Brain microvascular endothelial cell (primary cell): ENCODE results near the gene PAQR4.

Experiments used
- DNase-seq: peaks from one replicate; pipeline ENCODE4 v3.0.0-alpha.2; 2020
- H3K27ac ChIP-seq: fragments of 250-450 bp; sonication (Bioruptor Pico); 2 replicates; pipeline ENCODE4 v1.5.1; 2020; ENCODE audit warnings: mild to moderate bottlenecking, moderate library complexity
- H3K27me3 ChIP-seq: fragments of 250-450 bp; sonication (Bioruptor Pico); replicated peaks from 2 replicates; pipeline ENCODE4 v1.5.1; 2020; ENCODE audit warnings: mild to moderate bottlenecking
- H3K36me3 ChIP-seq: fragments of 250-450 bp; sonication (Bioruptor Pico); replicated peaks from 2 replicates; pipeline ENCODE4 v1.5.1; 2020; ENCODE audit warnings: mild to moderate bottlenecking
- H3K4me3 ChIP-seq: 2 replicates; pipeline ENCODE4 v1.5.1; 2011; ENCODE audit warnings: low read depth, mild to moderate bottlenecking, control low read depth, low read length, moderate library complexity
- CTCF ChIP-seq: IDR thresholded peaks from 2 replicates; pipeline ENCODE4 v1.5.1; 2011; ENCODE audit warnings: low read depth, mild to moderate bottlenecking, moderate library complexity, low read length, control low read depth, inconsistent platforms; ENCODE audit errors: missing control alignments
- in situ Hi-C: cut with HindIII; loops from 2 replicates; pipeline ENCODE4 v1.10.0; 2017; ENCODE audit warnings: low sequenced_read_pairs, low pct_ligation_motif_present

PAQR4 gene

DNA sequence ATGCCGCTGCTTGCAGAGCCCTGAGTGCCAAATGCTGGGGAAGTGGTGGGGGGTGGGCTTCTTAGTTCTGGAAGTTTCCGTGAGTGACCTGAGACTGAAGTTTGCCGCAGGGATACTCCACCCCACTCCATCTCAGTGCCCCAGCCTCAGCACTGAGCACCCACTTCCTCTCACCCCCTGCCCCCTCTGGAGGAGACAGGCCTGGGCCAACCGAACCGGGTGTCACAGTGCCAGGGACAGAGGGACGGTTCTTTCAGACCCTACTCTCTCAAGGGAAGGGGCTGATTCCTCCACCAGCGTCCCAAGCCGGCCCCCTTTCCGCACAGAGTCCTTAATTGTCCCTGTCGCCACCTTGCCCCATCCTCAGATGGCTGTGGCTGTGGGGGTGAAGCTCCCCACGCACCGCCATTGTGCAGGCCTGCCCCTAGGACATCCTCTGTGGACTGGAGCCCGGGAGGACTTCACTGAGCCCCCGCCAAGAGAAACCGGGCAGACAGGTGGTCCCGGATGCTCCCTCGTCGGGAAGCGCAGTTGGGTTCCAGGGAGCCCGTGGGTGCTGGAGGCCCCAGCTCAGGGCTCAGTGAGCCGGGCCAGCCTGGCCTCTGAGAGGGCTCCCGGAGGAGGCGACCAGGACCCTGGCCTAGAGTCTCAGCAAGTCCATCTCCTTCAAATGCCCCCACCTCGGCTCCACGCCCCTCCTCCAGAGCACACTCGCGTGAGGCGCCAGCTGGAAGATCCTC, 6.6 kb upstream of the PAQR4 start:
- no peak for DNase-seq
- TF ChIP-seq CTCF = peak; percentile 4
- no peaks in the 10 kb centered on the region for H3K36me3 ChIP-seq
- no peak overlapping the region for H3K4me3 ChIP-seq
- in situ Hi-C loops = no loop called here
- H3K27me3 ChIP-seq = peaks cover 47% of the 10 kb centered on the region
- H3K27ac ChIP-seq = no peak overlapping the region

DNA sequence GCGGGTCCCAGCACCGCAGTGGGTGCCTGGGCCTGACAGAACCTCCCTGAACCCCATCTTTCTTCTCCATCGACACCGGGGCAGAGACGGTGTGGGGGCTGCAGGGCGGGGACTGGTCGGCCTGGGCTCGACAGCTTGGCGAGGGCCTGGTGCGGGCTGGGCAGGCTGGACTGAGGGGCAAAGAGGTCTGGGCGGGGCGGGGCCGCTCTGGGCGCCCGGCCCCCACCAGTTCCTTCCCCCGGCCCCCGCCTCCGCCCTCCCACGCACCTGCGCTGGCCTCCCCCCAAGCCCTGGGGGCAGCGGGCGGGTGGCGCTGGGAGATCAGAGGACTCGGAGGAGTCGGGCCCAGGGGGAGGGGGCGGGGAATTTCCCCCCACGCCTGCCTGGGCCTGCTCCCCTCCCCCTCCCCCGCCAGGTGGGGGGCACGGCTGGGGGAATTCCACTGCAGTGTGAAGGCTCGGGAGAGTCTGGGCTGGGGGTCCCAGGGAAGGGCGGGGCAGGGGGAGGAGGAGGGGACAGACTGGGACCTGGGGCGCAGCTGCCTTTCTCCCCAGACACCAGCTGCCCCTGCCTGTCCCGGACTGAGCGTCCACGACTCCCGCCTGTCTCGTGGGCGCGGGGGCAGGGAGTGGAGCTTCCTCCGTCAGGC, 6.0 kb upstream of the PAQR4 start:
- no peak for TF ChIP-seq CTCF
- no peak overlapping the region for H3K27ac ChIP-seq

DNA sequence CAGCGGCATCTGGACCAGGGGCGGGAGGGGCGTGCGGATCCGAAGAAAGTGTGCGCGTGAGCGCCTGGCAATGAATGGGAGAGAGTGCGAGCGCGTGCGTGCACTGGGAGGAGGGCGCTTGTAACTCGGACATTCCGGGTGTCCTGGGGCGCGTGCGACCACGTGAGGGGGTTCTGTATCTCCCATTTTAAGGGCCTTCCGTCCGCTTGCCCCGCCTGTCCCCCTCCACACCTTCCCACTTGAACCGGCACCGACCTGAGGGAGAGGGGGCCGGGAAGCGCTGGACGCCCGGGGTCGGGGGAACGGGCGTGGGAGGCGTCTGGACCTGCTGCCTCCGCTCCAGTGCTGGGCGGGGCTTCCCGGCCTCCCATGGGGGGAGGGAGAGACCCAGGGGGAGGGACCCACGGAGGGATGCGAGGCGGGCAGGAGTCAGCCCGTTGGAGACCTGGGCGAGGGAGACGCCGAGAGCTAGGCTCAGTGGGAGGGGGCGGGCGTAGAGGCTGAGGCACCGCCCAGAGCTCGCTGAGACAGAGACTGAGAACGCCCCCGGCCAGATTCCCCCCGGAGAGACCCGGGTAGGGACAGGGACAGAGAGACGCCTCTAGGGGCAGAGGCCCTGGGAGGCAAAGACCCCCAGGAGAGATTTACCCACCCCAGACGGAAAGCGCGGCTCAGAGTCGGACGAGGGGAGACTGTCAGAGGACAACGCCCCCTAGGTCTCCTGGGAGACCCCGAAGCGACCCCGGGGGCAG, 5.2 kb upstream of the PAQR4 start, which contains the start of gene KREMEN2:
Gene KREMEN2, plus strand, starts transcription at position 553 of the 752 bp plus-strand sequence. CDS start 246 bp downstream, outside the sequence.
- Histone ChIP-seq H3K36me3 (no peaks in the 10 kb centered on the region), H3K4me3 (peak within 1 kb of the TSS; percentile 20), H3K27ac (no peak within 1 kb of the TSS), H3K27me3 (peaks cover 52% of the 10 kb centered on the region)
- in situ Hi-C loops = no loop called here
- DNase-seq = no peak
- TF ChIP-seq CTCF = no peak

More for the DNA sequence above, 6.0 kb upstream of the PAQR4 start:
- Histone ChIP-seq H3K4me3 (no peak overlapping the region), H3K27me3 (peaks cover 52% of the 10 kb centered on the region), H3K36me3 (no peaks in the 10 kb centered on the region)
- no peak for DNase-seq
- in situ Hi-C loops = no loop called here

GRCh38 chr16:2964475-2965336, 4.4 kb upstream of the PAQR4 start:
- Histone ChIP-seq H3K4me3 (no peak overlapping the region), H3K36me3 (no peaks in the 10 kb centered on the region), H3K27me3 (peaks cover 52% of the 10 kb centered on the region), H3K27ac (no peak overlapping the region)
- no peak for TF ChIP-seq CTCF
- in situ Hi-C loops = no loop called here
- no peak for DNase-seq

- no peaks in the 10 kb centered on the region for H3K36me3 ChIP-seq
- peaks cover 52% of the 10 kb centered on the region for H3K27me3 ChIP-seq
- DNase-seq = no peak
- in situ Hi-C loops = no loop called here
- H3K4me3 ChIP-seq = no peak overlapping the region
- TF ChIP-seq CTCF = no peak
- H3K27ac ChIP-seq = no peak overlapping the region
Measured at GRCh38 chr16:2966043-2966807, 2.9 kb upstream of the PAQR4 start.
